Sigmoid colon (tissue), 4 donors: ENCODE data around the gene ACTN2.

ENCODE experiments used
- CTCF ChIP-seq, 4 experiments: fragments of 450-650 bp in 3 of 4; fragments of 200-600 bp in 1 of 4; IDR thresholded peaks; one replicate each; pipeline ENCODE4 v1.5.1; 2016 to 2019; ENCODE audit warnings: antibody characterized with exemption in 4 of 4, mild to moderate bottlenecking in 3 of 4, moderate library complexity in 2 of 4
- POLR2AphosphoS5 ChIP-seq, 4 donors: sonication (generic); formaldehyde crosslinking; IDR thresholded peaks; one replicate each; pipeline ENCODE4 v1.6.1; 2017; ENCODE audit warnings: antibody characterized with exemption in 4 of 4

DNA sequence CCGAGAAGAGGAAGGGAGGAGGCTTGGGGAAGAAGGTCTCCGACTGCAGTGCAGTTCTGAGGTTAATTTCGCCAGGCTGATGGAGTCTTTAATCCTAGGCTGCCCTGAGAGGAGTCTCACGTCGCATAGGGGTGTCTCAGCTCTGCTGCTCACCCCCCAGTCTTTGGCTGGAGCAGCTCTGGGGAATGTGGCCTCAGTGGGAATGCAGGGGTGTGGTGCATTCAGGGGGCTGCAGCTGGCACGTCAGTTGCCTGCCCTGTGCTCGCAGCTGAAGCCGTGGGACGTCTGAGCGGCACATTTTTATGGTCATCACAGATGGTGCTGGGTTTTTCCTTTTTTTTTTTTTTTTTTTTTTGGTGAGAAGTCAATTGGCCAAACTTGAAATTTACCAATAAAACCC is 38.2 kb downstream of the ACTN2 start:
- TF ChIP-seq CTCF (IDR thresholded peaks at IDR 0.05) = no peak
- no peak for TF ChIP-seq POLR2AphosphoS5 (IDR thresholded peaks at IDR 0.05)
